ENCODE measurements around the gene TLN1.

TLN1 gene

DNA sequence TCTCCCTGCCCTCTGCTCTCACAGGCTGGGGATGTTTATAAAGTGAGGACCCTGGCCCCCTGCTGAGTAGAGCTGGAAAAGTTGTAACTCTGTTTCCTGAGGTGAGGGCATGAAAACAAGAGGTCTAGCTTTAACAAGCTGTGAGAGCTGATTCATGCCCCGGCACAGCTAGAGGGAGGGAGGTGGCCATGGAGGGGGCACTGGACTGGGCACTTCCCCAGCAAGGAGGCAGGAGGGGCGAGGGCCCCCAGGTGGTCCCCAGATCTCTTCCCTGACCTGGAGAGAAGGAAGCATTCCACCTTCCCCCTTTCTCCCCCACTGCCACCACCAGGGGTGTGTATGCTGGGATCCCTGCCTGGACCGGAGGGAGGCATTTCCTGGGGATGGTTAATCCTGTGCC lies 22.3 kb upstream of the TLN1 start, which contains the start of gene MSMP:
Gene MSMP (minus strand): TSS at position 13 of the 400 bp plus-strand sequence. CDS start 147 bp downstream, outside the sequence.
- DNase-seq: no peak
- Histone ChIP-seq H3K27ac (ENCODE audit: insufficient read depth, low read length, poor library complexity, severe bottlenecking) (no peak within 1 kb of the TSS), H3K9me3 (ENCODE audit: control insufficient read depth, low read length) (no peaks in the 10 kb centered on the region), H3K36me3 (ENCODE audit: control insufficient read depth, insufficient read depth, low read length) (peaks cover 29% of the 10 kb centered on the region), H3K4me1 (ENCODE audit: control insufficient read depth, insufficient read depth, low read length, poor library complexity, severe bottlenecking) (peaks cover 17% of the 10 kb centered on the region), H3K4me3 (ENCODE audit: insufficient read depth, low read depth, low read length, poor library complexity, severe bottlenecking) (no peak within 1 kb of the TSS), H3K27me3 (replicated peaks; ENCODE audit: control insufficient read depth, insufficient read depth, low read length, poor library complexity, severe bottlenecking) (no peaks in the 10 kb centered on the region)

DNA sequence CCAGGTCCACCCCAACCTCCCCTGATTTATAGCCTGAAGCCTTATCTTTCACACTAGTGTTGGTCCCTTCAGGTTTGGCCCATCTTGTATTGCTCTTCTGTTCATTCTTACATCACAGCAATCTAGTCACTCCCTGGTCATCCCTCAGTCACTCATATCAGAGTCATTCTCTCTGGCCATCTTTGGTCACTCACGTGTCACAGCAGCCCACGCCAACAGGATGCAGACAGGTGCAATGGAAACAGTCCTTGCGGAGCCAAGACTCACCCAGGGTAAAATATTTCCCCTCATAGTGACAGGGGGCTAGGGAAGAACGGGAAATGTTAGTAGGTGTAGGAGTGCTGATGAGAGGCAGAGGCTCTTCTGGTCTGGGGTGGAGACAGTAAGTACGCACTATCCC lies 21.5 kb upstream of the TLN1 start:
- Histone ChIP-seq H3K27ac (ENCODE audit: insufficient read depth, low read length, poor library complexity, severe bottlenecking) (no peak overlapping the region), H3K36me3 (ENCODE audit: control insufficient read depth, insufficient read depth, low read length) (peaks cover 29% of the 10 kb centered on the region), H3K4me3 (ENCODE audit: insufficient read depth, low read depth, low read length, poor library complexity, severe bottlenecking) (no peak overlapping the region), H3K4me1 (ENCODE audit: control insufficient read depth, insufficient read depth, low read length, poor library complexity, severe bottlenecking) (peaks cover 17% of the 10 kb centered on the region), H3K27me3 (replicated peaks; ENCODE audit: control insufficient read depth, insufficient read depth, low read length, poor library complexity, severe bottlenecking) (no peaks in the 10 kb centered on the region), H3K9me3 (ENCODE audit: control insufficient read depth, low read length) (no peaks in the 10 kb centered on the region)
- DNase-seq: no peak

DNA sequence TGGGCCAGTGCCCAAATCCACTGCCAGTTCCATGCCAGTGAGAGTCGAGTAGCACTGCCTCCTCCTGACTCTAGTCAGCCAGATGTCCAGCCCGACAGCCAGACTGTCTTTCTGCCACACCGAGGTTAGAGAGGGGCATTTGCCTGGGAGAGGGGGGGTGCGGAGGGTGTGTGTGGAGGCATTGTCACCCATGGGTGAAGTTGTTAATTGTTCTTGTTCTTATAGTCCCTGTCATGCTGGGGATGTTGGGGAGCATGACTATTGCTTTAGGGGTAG lies 18.2 kb upstream of the TLN1 start:
- Histone ChIP-seq H3K36me3 (ENCODE audit: control insufficient read depth, insufficient read depth, low read length) (peaks cover 29% of the 10 kb centered on the region), H3K27ac (ENCODE audit: insufficient read depth, low read length, poor library complexity, severe bottlenecking) (peak overlapping the region; percentile 80), H3K4me3 (ENCODE audit: insufficient read depth, low read depth, low read length, poor library complexity, severe bottlenecking) (peak overlapping the region; percentile 91), H3K4me1 (ENCODE audit: control insufficient read depth, insufficient read depth, low read length, poor library complexity, severe bottlenecking) (peaks cover 36% of the 10 kb centered on the region), H3K9me3 (ENCODE audit: control insufficient read depth, low read length) (no peaks in the 10 kb centered on the region), H3K27me3 (replicated peaks; ENCODE audit: control insufficient read depth, insufficient read depth, low read length, poor library complexity, severe bottlenecking) (no peaks in the 10 kb centered on the region)
- no peak for DNase-seq

GRCh38 chr9:35749515-35750255 lies 17.7 kb upstream of the TLN1 start:
- Histone ChIP-seq H3K27ac (ENCODE audit: insufficient read depth, low read length, poor library complexity, severe bottlenecking) (peak overlapping the region; percentile 80), H3K27me3 (replicated peaks; ENCODE audit: control insufficient read depth, insufficient read depth, low read length, poor library complexity, severe bottlenecking) (no peaks in the 10 kb centered on the region), H3K4me1 (ENCODE audit: control insufficient read depth, insufficient read depth, low read length, poor library complexity, severe bottlenecking) (peaks cover 36% of the 10 kb centered on the region), H3K9me3 (ENCODE audit: control insufficient read depth, low read length) (no peaks in the 10 kb centered on the region), H3K36me3 (ENCODE audit: control insufficient read depth, insufficient read depth, low read length) (peaks cover 30% of the 10 kb centered on the region), H3K4me3 (ENCODE audit: insufficient read depth, low read depth, low read length, poor library complexity, severe bottlenecking) (peak overlapping the region; percentile 91)
- DNase-seq: peak in 2 of 3 donors; percentile 29 to 42

DNA sequence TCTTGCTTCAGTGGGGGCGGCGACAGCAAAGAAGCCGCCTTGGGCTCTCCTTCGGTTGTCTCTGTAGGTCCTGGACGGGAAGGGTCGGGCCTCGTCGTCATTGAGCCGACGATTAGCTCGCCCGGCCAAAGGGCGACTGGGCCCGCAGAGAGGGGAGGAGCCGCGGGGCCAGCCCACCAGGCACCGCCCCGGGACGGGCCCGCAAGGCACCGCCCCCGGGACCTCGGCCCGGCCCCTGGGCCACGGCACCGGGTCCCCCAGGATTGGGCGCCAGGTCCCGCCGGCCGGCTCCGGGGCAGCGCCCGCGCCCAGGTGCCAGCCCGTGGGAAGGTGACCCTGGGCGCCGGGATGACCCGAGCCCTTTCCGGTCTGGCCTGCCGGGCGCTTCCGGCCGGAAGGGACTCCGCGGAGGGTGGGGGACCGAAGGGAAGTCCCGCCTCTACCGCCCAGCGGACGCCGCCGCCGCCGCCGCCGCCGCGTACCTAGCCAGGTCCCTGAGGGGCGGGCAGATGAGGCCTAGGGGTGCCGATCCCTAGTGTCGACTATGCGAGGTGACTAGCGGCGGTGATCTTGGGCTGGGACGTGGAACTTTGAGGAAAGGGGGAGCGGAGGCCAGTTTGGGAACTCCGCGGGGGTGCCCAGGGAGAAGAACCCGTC lies 17.0 kb upstream of the TLN1 start, which contains the start of the genes GBA2 and RGP1:
Gene GBA2 (minus strand): TSS at position 371 of the 657 bp plus-strand sequence. CDS start 524 bp downstream, outside the sequence.
Gene RGP1 (plus strand): TSS at position 430 of the 657 bp plus-strand sequence. CDS start 469 bp downstream, outside the sequence.
- Histone ChIP-seq H3K27ac (ENCODE audit: insufficient read depth, low read length, poor library complexity, severe bottlenecking) (peak within 1 kb of the TSS; percentile 80), H3K36me3 (ENCODE audit: control insufficient read depth, insufficient read depth, low read length) (peaks cover 37% of the 10 kb centered on the region), H3K4me3 (ENCODE audit: insufficient read depth, low read depth, low read length, poor library complexity, severe bottlenecking) (peak within 1 kb of the TSS; percentile 91), H3K4me1 (ENCODE audit: control insufficient read depth, insufficient read depth, low read length, poor library complexity, severe bottlenecking) (peaks cover 36% of the 10 kb centered on the region), H3K9me3 (ENCODE audit: control insufficient read depth, low read length) (no peaks in the 10 kb centered on the region), H3K27me3 (replicated peaks; ENCODE audit: control insufficient read depth, insufficient read depth, low read length, poor library complexity, severe bottlenecking) (no peaks in the 10 kb centered on the region)
- peak; percentile 54 to 62 (median 55) for DNase-seq

DNA sequence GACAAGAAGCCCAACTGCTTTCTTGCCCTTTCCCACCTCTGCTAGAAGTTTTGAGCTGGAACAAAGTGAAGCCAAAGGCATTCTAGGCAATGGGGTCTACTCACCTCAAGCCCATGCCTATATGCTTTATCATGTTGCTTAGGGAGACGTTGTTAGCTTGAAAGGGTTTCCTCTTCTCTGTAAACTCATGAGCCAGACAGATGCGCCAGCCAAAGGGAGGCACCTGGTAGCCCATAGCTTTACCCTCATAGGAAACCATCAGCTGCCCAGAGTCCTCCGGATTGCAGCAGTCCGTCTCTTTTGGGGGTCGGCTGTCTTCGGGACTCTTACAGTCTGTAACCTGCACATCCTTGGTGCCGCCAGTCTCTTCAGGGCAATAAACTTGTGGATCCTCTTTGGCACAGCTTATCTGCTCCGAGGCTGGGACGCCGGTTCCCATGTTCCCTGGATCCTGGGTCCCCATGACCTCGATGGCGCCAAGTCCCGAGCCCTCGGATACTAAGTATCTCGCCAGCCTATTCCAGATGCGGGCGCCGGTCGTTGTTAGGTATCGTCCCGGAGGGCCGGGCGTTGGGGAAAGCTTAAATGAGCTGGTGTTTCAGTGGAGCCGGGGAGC lies 16.4 kb upstream of the TLN1 start:
- peak overlapping the region; percentile 91 for H3K4me3 ChIP-seq (ENCODE audit: insufficient read depth, low read depth, low read length, poor library complexity, severe bottlenecking)
- no peaks in the 10 kb centered on the region for H3K9me3 ChIP-seq (ENCODE audit: control insufficient read depth, low read length)
- H3K36me3 ChIP-seq (ENCODE audit: control insufficient read depth, insufficient read depth, low read length): peaks cover 40% of the 10 kb centered on the region
- H3K4me1 ChIP-seq (ENCODE audit: control insufficient read depth, insufficient read depth, low read length, poor library complexity, severe bottlenecking): peaks cover 36% of the 10 kb centered on the region
- no peaks in the 10 kb centered on the region for H3K27me3 ChIP-seq (replicated peaks; ENCODE audit: control insufficient read depth, insufficient read depth, low read length, poor library complexity, severe bottlenecking)
- peak overlapping the region; percentile 80 for H3K27ac ChIP-seq (ENCODE audit: insufficient read depth, low read length, poor library complexity, severe bottlenecking)
- no peak for DNase-seq

DNA sequence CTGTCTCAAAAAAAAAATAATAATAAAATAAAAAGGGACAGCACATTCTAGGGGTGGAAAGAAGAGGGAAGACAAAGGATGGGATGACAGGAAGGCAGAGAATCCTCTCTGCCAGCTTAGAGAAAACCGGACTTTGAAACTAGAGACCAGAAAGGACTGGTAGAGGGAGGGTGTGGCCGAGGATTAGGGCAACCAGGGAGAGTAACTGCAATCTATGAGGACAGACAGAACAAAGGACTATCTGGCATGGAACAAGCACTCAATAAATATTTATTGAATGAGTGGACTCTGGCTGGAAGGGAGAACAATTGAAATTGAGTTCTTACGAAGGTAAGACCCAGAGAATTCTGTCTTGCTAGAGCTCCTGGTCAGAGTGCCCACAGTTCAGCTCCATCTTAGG lies 14.6 kb upstream of the TLN1 start:
- Histone ChIP-seq H3K36me3 (ENCODE audit: control insufficient read depth, insufficient read depth, low read length) (peaks cover 29% of the 10 kb centered on the region), H3K27me3 (replicated peaks; ENCODE audit: control insufficient read depth, insufficient read depth, low read length, poor library complexity, severe bottlenecking) (no peaks in the 10 kb centered on the region), H3K9me3 (ENCODE audit: control insufficient read depth, low read length) (no peaks in the 10 kb centered on the region), H3K4me3 (ENCODE audit: insufficient read depth, low read depth, low read length, poor library complexity, severe bottlenecking) (peak overlapping the region; percentile 91), H3K27ac (ENCODE audit: insufficient read depth, low read length, poor library complexity, severe bottlenecking) (no peak overlapping the region), H3K4me1 (ENCODE audit: control insufficient read depth, insufficient read depth, low read length, poor library complexity, severe bottlenecking) (peaks cover 36% of the 10 kb centered on the region)
- DNase-seq: no peak

- no peaks in the 10 kb centered on the region for H3K9me3 ChIP-seq (ENCODE audit: control insufficient read depth, low read length)
- H3K27me3 ChIP-seq (replicated peaks; ENCODE audit: control insufficient read depth, insufficient read depth, low read length, poor library complexity, severe bottlenecking): no peaks in the 10 kb centered on the region
- peaks cover 20% of the 10 kb centered on the region for H3K36me3 ChIP-seq (ENCODE audit: control insufficient read depth, insufficient read depth, low read length)
- DNase-seq: no peak
- H3K4me3 ChIP-seq (ENCODE audit: insufficient read depth, low read depth, low read length, poor library complexity, severe bottlenecking): no peak overlapping the region
- peaks cover 36% of the 10 kb centered on the region for H3K4me1 ChIP-seq (ENCODE audit: control insufficient read depth, insufficient read depth, low read length, poor library complexity, severe bottlenecking)
- no peak overlapping the region for H3K27ac ChIP-seq (ENCODE audit: insufficient read depth, low read length, poor library complexity, severe bottlenecking)
Measured at GRCh38 chr9:35745569-35745968, 13.6 kb upstream of the TLN1 start.

- Histone ChIP-seq H3K27me3 (replicated peaks; ENCODE audit: control insufficient read depth, insufficient read depth, low read length, poor library complexity, severe bottlenecking) (no peaks in the 10 kb centered on the region), H3K36me3 (ENCODE audit: control insufficient read depth, insufficient read depth, low read length) (peaks cover 31% of the 10 kb centered on the region), H3K27ac (ENCODE audit: insufficient read depth, low read length, poor library complexity, severe bottlenecking) (no peak overlapping the region), H3K4me1 (ENCODE audit: control insufficient read depth, insufficient read depth, low read length, poor library complexity, severe bottlenecking) (peaks cover 25% of the 10 kb centered on the region), H3K9me3 (ENCODE audit: control insufficient read depth, low read length) (no peaks in the 10 kb centered on the region), H3K4me3 (ENCODE audit: insufficient read depth, low read depth, low read length, poor library complexity, severe bottlenecking) (no peak overlapping the region)
- DNase-seq: no peak
Measured at GRCh38 chr9:35743880-35744518, 12.0 kb upstream of the TLN1 start.

Measured in effector memory CD4-positive, alpha-beta T cell (primary cell).